ENCODE measurements around the gene MCUB.

Gene MCUB

GRCh38 chr4:109730619-109731545 lies 170.8 kb downstream of the MCUB start:
- no peak for DNase-seq

- DNase-seq = no peak
These were observed 173.7 kb downstream of the MCUB start for GRCh38 chr4:109733728-109734127.

GRCh38 chr4:109735566-109736365 lies 175.7 kb downstream of the MCUB start:
- no peak for DNase-seq
